ENCODE data around the gene PTMA. TPM values are rescaled to one million over a fixed set of nuclear protein-coding genes. Genes with fewer than 3 reads are reported as not detected.
A peak's percentile ranks its signal among the peaks of the same experiment; 100 is the strongest.

PTMA gene
- total RNA-seq, 1 donor from 2014 or later: 2,102 TPM

DNA sequence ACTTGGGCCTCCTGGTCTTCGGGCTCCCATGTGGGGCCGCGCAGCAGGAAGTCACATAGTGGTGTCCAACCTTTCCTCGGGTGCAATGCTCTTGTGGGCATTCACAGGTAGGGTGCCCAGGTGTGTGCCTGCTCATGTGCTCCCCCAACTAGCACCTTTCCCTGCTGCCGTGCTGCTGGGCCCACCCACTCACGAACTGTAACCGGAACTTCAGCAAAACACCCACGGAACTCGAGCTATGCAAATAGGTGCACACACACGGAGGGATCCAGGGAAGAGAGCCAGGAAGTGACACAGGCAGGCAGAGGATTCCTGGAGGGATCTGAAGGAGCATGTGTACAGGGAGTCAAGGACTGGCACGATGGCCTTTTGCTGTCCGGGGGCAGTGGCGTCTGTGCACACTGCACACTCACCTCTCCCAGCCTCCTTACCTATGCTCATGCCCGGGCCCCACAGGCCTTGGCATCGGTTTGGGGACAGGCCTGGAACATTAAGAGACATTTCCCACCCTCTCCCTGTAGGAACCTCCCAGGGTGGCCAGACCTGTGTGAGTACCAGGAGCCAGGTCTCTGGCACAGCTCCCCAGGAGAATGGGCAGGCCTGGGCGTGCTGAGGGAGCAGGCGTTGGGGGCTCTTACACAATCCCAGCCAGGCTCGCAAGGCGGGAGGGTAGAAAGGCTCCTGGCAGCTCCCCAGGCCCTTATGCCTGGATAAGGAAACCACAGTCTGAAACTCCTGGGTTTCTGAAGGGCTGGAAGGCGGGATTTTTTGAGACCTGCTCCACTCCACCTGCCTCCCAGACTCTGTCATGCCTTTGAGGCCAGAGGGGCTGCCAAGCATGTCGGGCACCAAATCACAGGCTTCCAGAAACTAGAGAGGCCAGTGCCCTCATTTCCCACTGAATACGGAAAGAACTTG lies 6.6 kb upstream of the PTMA start:
- H3K4me1 Mint-ChIP-seq: peaks cover 14% of the 10 kb centered on the region
- H3K4me3 Mint-ChIP-seq: no peak overlapping the region
- peak overlapping the region; percentile 38 for H3K27ac Mint-ChIP-seq

GRCh38 chr2:231704017-231704416 lies 4.3 kb upstream of the PTMA start:
- H2AFZ ChIP-seq (replicated peaks): no peak overlapping the region
- H3K27me3 ChIP-seq: no peaks in the 10 kb centered on the region
- Mint-ChIP-seq H3K27ac (no peak overlapping the region), H3K4me3 (peak overlapping the region; percentile 64), H3K9me3 (peaks cover 5% of the 10 kb centered on the region), H3K4me1 (peaks cover 14% of the 10 kb centered on the region), H3K36me3 (peaks cover 2% of the 10 kb centered on the region), H3K27me3 (ENCODE audit: insufficient read depth, low read depth) (peaks cover 17% of the 10 kb centered on the region)
- H3F3A ChIP-seq (ENCODE audit: low read depth): peaks cover 25% of the 10 kb centered on the region
- peaks cover 3% of the 10 kb centered on the region for H3K4me1 ChIP-seq
- no peaks in the 10 kb centered on the region for H3K36me3 ChIP-seq
- no peak overlapping the region for H3K27ac ChIP-seq
- no peak overlapping the region for H3K9ac ChIP-seq
- H3K4me3 ChIP-seq: no peak overlapping the region
- peaks cover 29% of the 10 kb centered on the region for H3K79me2 ChIP-seq (ENCODE audit: low read depth)
- no peak for TF ChIP-seq EZH2phosphoT487 (IDR thresholded peaks at IDR 0.05)
- TF ChIP-seq CTCF (IDR thresholded peaks at IDR 0.05): no peak
- no peak for TF ChIP-seq EZH2 (IDR thresholded peaks at IDR 0.05)
- peaks cover 9% of the 10 kb centered on the region for H4K20me1 ChIP-seq (ENCODE audit: low read depth)
- H3K9me3 ChIP-seq (ENCODE audit: low read depth): no peaks in the 10 kb centered on the region
- peak; percentile 0 for DNase-seq (ENCODE audit: low spot score)
- H3K4me2 ChIP-seq: no peak overlapping the region

More for the DNA sequence above, 6.6 kb upstream of the PTMA start:
- Mint-ChIP-seq H3K36me3 (no peaks in the 10 kb centered on the region), H3K27me3 (ENCODE audit: insufficient read depth, low read depth) (peaks cover 6% of the 10 kb centered on the region), H3K9me3 (peaks cover 2% of the 10 kb centered on the region)
- TF ChIP-seq EZH2 (IDR thresholded peaks at IDR 0.05): no peak
- no peak for TF ChIP-seq EZH2phosphoT487 (IDR thresholded peaks at IDR 0.05)
- no peak for TF ChIP-seq CTCF (IDR thresholded peaks at IDR 0.05)
- Histone ChIP-seq H3F3A (ENCODE audit: low read depth) (peaks cover 14% of the 10 kb centered on the region), H3K27ac (no peak overlapping the region), H4K20me1 (ENCODE audit: low read depth) (peaks cover 3% of the 10 kb centered on the region), H3K27me3 (no peaks in the 10 kb centered on the region), H3K79me2 (ENCODE audit: low read depth) (peaks cover 14% of the 10 kb centered on the region), H3K9me3 (ENCODE audit: low read depth) (no peaks in the 10 kb centered on the region), H3K4me3 (no peak overlapping the region), H3K9ac (no peak overlapping the region), H3K4me1 (peaks cover 3% of the 10 kb centered on the region), H3K4me2 (no peak overlapping the region), H2AFZ (replicated peaks) (no peak overlapping the region), H3K36me3 (no peaks in the 10 kb centered on the region)
- peak; percentile 2 for DNase-seq (ENCODE audit: low spot score)

DNA sequence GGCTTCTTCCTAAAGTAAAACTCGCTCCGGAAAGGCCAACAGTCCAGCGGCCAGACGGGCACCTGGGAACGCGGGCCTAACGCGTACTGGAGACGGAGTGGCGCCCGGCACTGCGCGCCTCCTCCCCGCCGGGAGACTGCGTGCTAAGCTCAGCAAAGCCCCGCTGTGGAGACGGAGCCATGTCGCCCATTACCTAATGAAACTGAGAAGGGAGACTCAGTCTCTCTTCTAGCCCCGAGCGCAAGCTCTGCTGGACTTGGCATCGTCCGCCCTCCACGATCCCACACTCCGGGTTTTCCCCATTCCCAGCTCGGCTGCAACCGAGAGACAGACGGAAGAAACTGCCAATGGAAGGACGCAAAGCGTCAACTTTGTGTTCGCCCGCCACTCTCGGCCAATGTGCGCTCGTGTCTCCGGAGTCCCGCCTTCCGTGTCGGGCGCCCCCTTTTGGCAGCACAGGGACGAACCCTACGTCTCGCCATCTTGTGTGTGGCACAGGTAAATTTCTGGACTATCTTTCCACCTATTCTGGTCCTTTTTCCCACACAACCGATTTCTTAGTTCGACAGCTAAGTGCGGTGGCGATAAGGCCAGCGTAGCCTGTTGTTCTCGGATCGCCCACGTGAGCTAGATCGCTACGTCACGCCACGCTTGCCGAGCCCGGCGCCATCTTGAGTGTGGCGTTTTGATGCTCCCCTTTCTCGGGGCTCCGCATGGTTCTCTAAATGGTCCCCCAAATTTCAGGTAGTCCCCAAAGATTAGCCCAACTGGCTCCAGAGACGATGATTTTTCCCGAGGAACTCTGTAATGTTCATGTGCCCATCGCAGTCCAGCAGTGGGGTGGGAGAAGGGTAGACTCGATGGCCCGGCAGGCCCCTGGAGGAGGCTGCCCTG lies 1.3 kb upstream of the PTMA start:
- Histone ChIP-seq H3K9me3 (ENCODE audit: low read depth) (no peaks in the 10 kb centered on the region), H3K9ac (peak overlapping the region; percentile 99), H2AFZ (replicated peaks) (peak overlapping the region; percentile 100), H3F3A (ENCODE audit: low read depth) (peaks cover 46% of the 10 kb centered on the region), H3K4me1 (peaks cover 11% of the 10 kb centered on the region), H3K4me2 (peak overlapping the region; percentile 92), H3K79me2 (ENCODE audit: low read depth) (peaks cover 58% of the 10 kb centered on the region), H3K27ac (peak overlapping the region; percentile 100), H3K27me3 (no peaks in the 10 kb centered on the region), H4K20me1 (ENCODE audit: low read depth) (peaks cover 38% of the 10 kb centered on the region), H3K4me3 (peak overlapping the region; percentile 88), H3K36me3 (no peaks in the 10 kb centered on the region)
- peaks cover 5% of the 10 kb centered on the region for H3K9me3 Mint-ChIP-seq
- H3K4me1 Mint-ChIP-seq: peaks cover 21% of the 10 kb centered on the region
- H3K27me3 Mint-ChIP-seq (ENCODE audit: insufficient read depth, low read depth): peaks cover 22% of the 10 kb centered on the region
- peak overlapping the region; percentile 100 for H3K27ac Mint-ChIP-seq
- H3K4me3 Mint-ChIP-seq: peak overlapping the region; percentile 94
- peak; percentile 99 for DNase-seq (ENCODE audit: low spot score)
- peaks cover 12% of the 10 kb centered on the region for H3K36me3 Mint-ChIP-seq
- peak; percentile 98 for TF ChIP-seq CTCF (IDR thresholded peaks at IDR 0.05)
- TF ChIP-seq EZH2phosphoT487 (IDR thresholded peaks at IDR 0.05): no peak
- TF ChIP-seq EZH2 (IDR thresholded peaks at IDR 0.05): no peak
